GM12878 (cell line): ENCODE data around the gene DNAH5. TPM values are rescaled to one million over a fixed set of nuclear protein-coding genes. Genes with fewer than 3 reads are reported as not detected.

ENCODE experiments used
- ATAC-seq: fragments of 200-7000 bp; cut with Tn5 transposase; 3 replicates; pipeline ENCODE4 v1.9.1; 2020; ENCODE audit warnings: mild to moderate bottlenecking, moderate library complexity
- BruUV-seq: library from RNA; stranded (reverse); fragments of 400-500 nt; replicated peaks from 2 replicates; lab custom pipeline; 2021; lab: Mats Ljungman, UMichigan
- CTCF ChIA-PET: fragments of 300-600 bp; sonication (Branson Sonifier 250); formaldehyde crosslinking; extraction: SDS; loops from one replicate; lab custom pipeline; 2021; ENCODE audit warnings: inconsistent platforms; lab: Yijun Ruan, JAX
- POLR2A ChIA-PET: fragments of 350-600 bp; formaldehyde crosslinking; extraction: SDS; loops from one replicate; lab custom pipeline; 2021; ENCODE audit warnings: inconsistent platforms; lab: Charles Lee
- RAD21 ChIA-PET: fragments of 300-600 bp; sonication (Branson Sonifier 250); formaldehyde crosslinking; loops from one replicate; lab custom pipeline; 2023; ENCODE audit warnings: antibody characterized with exemption; ENCODE audit not compliant: unreplicated experiment; lab: Charles Lee
- SMC1A ChIA-PET: fragments of 300-600 bp; sonication (Branson Sonifier 250); formaldehyde crosslinking; loops from one replicate; lab custom pipeline; 2023; ENCODE audit not compliant: unreplicated experiment, uncharacterized antibody; lab: Charles Lee
- DNase-seq: peaks from one replicate; pipeline ENCODE4 v3.0.0-alpha.2; 2011; ENCODE audit warnings: low read depth, low spot score
- FAIRE-seq: peaks from 3 replicates; lab custom pipeline; 2011; peaks lifted over from hg19 to GRCh38; lab: Jason Lieb, UNC
- H2AFZ ChIP-seq: 2 replicates; pipeline ENCODE4 v1.6.0; 2011; ENCODE audit warnings: low read depth, low read length, control low read depth; ENCODE audit not compliant: control insufficient read depth
- H3K27ac ChIP-seq: 2 replicates; pipeline ENCODE4 v1.5.1; 2011; ENCODE audit warnings: control low read depth; ENCODE audit not compliant: control insufficient read depth, insufficient read depth
- H3K27me3 ChIP-seq, 2 experiments: replicated peaks in 1 of 2; 2 replicates each; pipeline versions ENCODE4 v1.6.0 to v1.6.1; 2011; ENCODE audit warnings: low read length in 1 of 2; ENCODE audit not compliant: control insufficient read depth in 2 of 2, insufficient read depth in 2 of 2
- H3K36me3 ChIP-seq, 2 experiments: 2 replicates each; pipeline ENCODE4 v1.5.1; 2011; ENCODE audit warnings: low read length in 1 of 2; ENCODE audit not compliant: control insufficient read depth in 2 of 2, insufficient read depth in 2 of 2
- H3K4me1 ChIP-seq: 2 replicates; pipeline ENCODE4 v1.6.1; 2011; ENCODE audit warnings: mild to moderate bottlenecking, low read length, moderate library complexity, mixed read lengths; ENCODE audit not compliant: control insufficient read depth, insufficient read depth
- H3K4me2 ChIP-seq: 2 replicates; pipeline ENCODE4 v1.6.0; 2011; ENCODE audit warnings: control low read depth; ENCODE audit not compliant: control insufficient read depth, insufficient read depth
- H3K4me3 ChIP-seq: fragments of 200-600 bp; sonication (generic); 2 replicates; pipeline ENCODE4 v1.5.1; 2016
- H3K79me2 ChIP-seq: 2 replicates; pipeline ENCODE4 v1.6.0; 2011; ENCODE audit warnings: low read length; ENCODE audit not compliant: control insufficient read depth, insufficient read depth
- H3K9ac ChIP-seq: 2 replicates; pipeline ENCODE4 v1.8.0; 2011; ENCODE audit warnings: low read length, control low read depth, mixed read lengths; ENCODE audit not compliant: control insufficient read depth, insufficient read depth
- H3K9me3 ChIP-seq: replicated peaks from 3 replicates; pipeline ENCODE4 v1.5.1; 2011; ENCODE audit warnings: mild to moderate bottlenecking, low read length; ENCODE audit not compliant: control insufficient read depth, insufficient read depth
- H4K20me1 ChIP-seq: 2 replicates; pipeline ENCODE4 v1.6.0; 2011; ENCODE audit not compliant: control insufficient read depth, insufficient read depth
- ATF7 ChIP-seq: fragments of 450-650 bp; IDR thresholded peaks from 2 replicates; pipeline ENCODE4 v1.6.1; 2016; ENCODE audit warnings: low read depth, mild to moderate bottlenecking
- CHD4 ChIP-seq: fragments of 200-600 bp; sonication (generic); IDR thresholded peaks from 2 replicates; pipeline ENCODE4 v1.6.1; 2016; ENCODE audit warnings: mild to moderate bottlenecking
- EP300 ChIP-seq, 2 experiments: fragments of 150-350 bp in 1 of 2; IDR thresholded peaks; 2 replicates each; pipeline ENCODE4 v1.6.1; 2011 to 2012; ENCODE audit warnings: low read depth in 2 of 2, low read length in 2 of 2, borderline replicate concordance in 1 of 2, improper control_type of control experiment in 1 of 2, inconsistent platforms in 1 of 2; ENCODE audit not compliant: control insufficient read depth in 1 of 2
- GABPA ChIP-seq: IDR thresholded peaks from 2 replicates; pipeline ENCODE4 v1.6.1; 2014; ENCODE audit warnings: antibody characterized with exemption, low read depth, mild to moderate bottlenecking, inconsistent platforms
- HDAC6 ChIP-seq: fragments of 200-600 bp; sonication (generic); IDR thresholded peaks from one replicate; pipeline ENCODE4 v1.8.0; 2017; ENCODE audit warnings: antibody characterized with exemption; ENCODE audit not compliant: unreplicated experiment
- MEF2A ChIP-seq: IDR thresholded peaks from 2 replicates; pipeline ENCODE4 v1.6.1; 2011; ENCODE audit warnings: low read depth, mild to moderate bottlenecking, low read length, moderate library complexity; ENCODE audit not compliant: insufficient read depth
- MEF2B ChIP-seq: fragments of 450-650 bp; IDR thresholded peaks from 2 replicates; pipeline ENCODE4 v1.6.1; 2018; ENCODE audit warnings: mild to moderate bottlenecking, moderate library complexity; ENCODE audit not compliant: partially characterized antibody, poor library complexity, severe bottlenecking
- PML ChIP-seq: IDR thresholded peaks from 2 replicates; pipeline ENCODE4 v1.6.1; 2012; ENCODE audit warnings: low read length, inconsistent platforms
- POLR2A ChIP-seq: IDR thresholded peaks from 2 replicates; pipeline ENCODE4 v1.6.1; 2011; ENCODE audit warnings: low read depth, mild to moderate bottlenecking, low read length
- RAD51 ChIP-seq: fragments of 450-650 bp; IDR thresholded peaks from 2 replicates; pipeline ENCODE4 v1.6.1; 2016; ENCODE audit warnings: moderate library complexity, mild to moderate bottlenecking, inconsistent platforms
- SIX5 ChIP-seq: IDR thresholded peaks from 2 replicates; pipeline ENCODE4 v1.6.1; 2011; ENCODE audit warnings: mild to moderate bottlenecking, low read depth, low read length, moderate library complexity; ENCODE audit not compliant: severe bottlenecking
- SREBF1 ChIP-seq: IDR thresholded peaks from 2 replicates; pipeline ENCODE4 v1.6.1; 2012; ENCODE audit warnings: mild to moderate bottlenecking, low read length
- SRF ChIP-seq, 2 experiments: IDR thresholded peaks; 2 replicates each; pipeline ENCODE4 v1.6.1; 2011; ENCODE audit warnings: low read depth in 2 of 2, low read length in 2 of 2, mild to moderate bottlenecking in 1 of 2, moderate library complexity in 1 of 2
- ZBTB4 ChIP-seq: fragments of 450-650 bp; formaldehyde crosslinking; IDR thresholded peaks from 2 replicates; pipeline ENCODE4 v1.4.0; 2022; ENCODE audit warnings: mild to moderate bottlenecking, moderate library complexity
- ZNF207 ChIP-seq: fragments of 450-650 bp; IDR thresholded peaks from 2 replicates; pipeline ENCODE4 v1.6.1; 2014; ENCODE audit warnings: antibody characterized with exemption, mild to moderate bottlenecking, borderline replicate concordance
- ZNF622 ChIP-seq: fragments of 450-650 bp; IDR thresholded peaks from 2 replicates; pipeline ENCODE4 v1.6.1; 2017; ENCODE audit warnings: mild to moderate bottlenecking, inconsistent platforms
- WGBS: methylation state at CpG from one replicate; pipeline ENCODE4 v1.1.6; 2016; ENCODE audit warnings: low lambda C conversion rate; ENCODE audit not compliant: insufficient replicate concordance, insufficient coverage; ENCODE audit errors: missing lambda C conversion rate; 5-methylcytosine and 5-hydroxymethylcytosine counted together
- in situ Hi-C: fragments of 300-500 bp; cut with MboI; formaldehyde crosslinking; loops from 9 replicates; pipeline ENCODE4 v1.14.3; 2018; ENCODE audit warnings: mixed read lengths
- intact Hi-C: fragments of 100-400 bp; cut with micrococcal nuclease; formaldehyde crosslinking; loops from one replicate; pipeline ENCODE4 v1.14.2; 2022; ENCODE audit not compliant: unreplicated experiment
- polyA plus RNA-seq, 11 experiments: library from polyadenylated mRNA; depleted of rRNA in 4 of 11; unstranded in 6 of 11; stranded (reverse) in 5 of 11; fragments of >200 nt; fragmentation: Nextera tagmentation in 4 of 11; fragmentation: Illumina TruSeq in 1 of 11; extraction: Ambion mirVana in 4 of 11; extraction: Trizol in 1 of 11; gene quantifications; 1 replicate in 1 of 11; 2 replicates in 10 of 11; pipeline versions ENCODE4 v1.2.1 to v1.2.3, GENCODE V29; 2011 to 2016; ENCODE audit warnings: inconsistent platforms in 2 of 11, missing spikeins in 2 of 11, low read depth in 1 of 11
- total RNA-seq, 4 experiments: library from RNA; depleted of rRNA in 3 of 4; stranded (reverse); fragments of >200 nt in 3 of 4; fragmentation: Illumina TruSeq in 1 of 4; extraction: Trizol in 1 of 4; gene quantifications; 2 replicates each; pipeline versions ENCODE4 v1.2.1 to v1.2.3, GENCODE V29; 2013 to 2021

The DNAH5 gene
- total and polyA plus RNA-seq, 10 of the 15 experiments (the other 5 are each of a cell fraction or from before 2014, with no cell fraction given), result under 0.01 to 0.30 (median 0.07) TPM; not detected in 7

GRCh38 chr5:13653709-13654108 lies 290.8 kb downstream of the DNAH5 start:
- no peaks in the 10 kb centered on the region for H4K20me1 ChIP-seq
- H3K79me2 ChIP-seq, result no peaks in the 10 kb centered on the region
- intact Hi-C loops, result no loop called here
- H3K9ac ChIP-seq, result no peak overlapping the region
- no peak for ATAC-seq
- in situ Hi-C loops, result no loop called here
- no peak for FAIRE-seq
- no peaks in the 10 kb centered on the region for H3K4me1 ChIP-seq
- ChIA-PET CTCF (interaction anchor here (0.7 to 0.8 kb wide), 3 partner anchors 38 to 1624 kb away, joined by 3 read pairs; no protein-coding TSS in a partner anchor), POLR2A (no interaction called here), SMC1A (interaction anchor here (1.8 kb wide), 1 partner anchor 11 kb away, joined by 4 read pairs; no protein-coding TSS in a partner anchor), RAD21 (no interaction called here)
- H3K4me2 ChIP-seq, result no peak overlapping the region
- no peak overlapping the region for H3K4me3 ChIP-seq
- DNase-seq, result no peak
- H3K36me3 ChIP-seq, result no peaks in the 10 kb centered on the region
- no peak overlapping the region for H2AFZ ChIP-seq
- TF ChIP-seq ZNF622 (no peak), SRF (IDR thresholded peaks at IDR 0.05; ENCODE audit: low read depth in 2 of 2, low read length in 2 of 2) (no peak), RAD51 (no peak), POLR2A (no peak), HDAC6 (no peak)
- H3K9me3 ChIP-seq, result no peaks in the 10 kb centered on the region
- H3K27me3 ChIP-seq, result no peaks in the 10 kb centered on the region
- no peak overlapping the region for H3K27ac ChIP-seq
- WGBS, result 0% methylated on average over 2 of the region's 2 CpGs
- BruUV-seq, result no TSS peak

DNA sequence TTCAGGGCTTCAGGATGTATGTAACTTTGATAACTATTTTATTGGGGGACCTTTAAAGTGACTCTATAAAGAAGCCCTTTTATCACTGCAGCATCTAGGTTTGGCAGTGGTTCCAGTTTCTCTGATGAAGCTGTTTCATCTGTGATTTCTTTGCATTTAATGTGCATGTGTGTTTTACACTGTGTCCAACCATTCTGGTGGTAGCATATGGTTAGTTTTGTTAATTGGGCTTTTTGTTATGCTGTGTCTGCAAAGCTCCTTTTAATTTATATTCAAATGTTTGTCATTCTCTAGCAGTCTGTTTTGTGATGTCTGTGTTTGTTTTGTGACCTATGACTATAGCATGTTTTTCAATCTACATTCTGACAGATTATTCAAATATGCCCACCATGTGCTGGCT lies 294.8 kb downstream of the DNAH5 start:
- H2AFZ ChIP-seq, result no peak overlapping the region
- no peak overlapping the region for H3K4me3 ChIP-seq
- H3K79me2 ChIP-seq, result no peaks in the 10 kb centered on the region
- no peak overlapping the region for H3K4me2 ChIP-seq
- no peaks in the 10 kb centered on the region for H3K9me3 ChIP-seq
- in situ Hi-C loops, result no loop called here
- intact Hi-C loops, result no loop called here
- no peak for FAIRE-seq
- ChIA-PET RAD21 (interaction anchor here (0.9 kb wide), 1 partner anchor 376 kb away, joined by 3 read pairs; no protein-coding TSS in a partner anchor), POLR2A (no interaction called here), CTCF (no interaction called here), SMC1A (interaction anchor here (0.6 kb wide), 1 partner anchor 147 kb away, joined by 3 read pairs; no protein-coding TSS in a partner anchor)
- H3K4me1 ChIP-seq, result no peaks in the 10 kb centered on the region
- H3K27ac ChIP-seq, result no peak overlapping the region
- TF ChIP-seq CHD4 (no peak), MEF2B (no peak), SREBF1 (no peak), PML (no peak), ZBTB4 (CRISPR knock-in tag) (no peak), MEF2A (no peak), EP300 (IDR thresholded peaks at IDR 0.05; ENCODE audit: borderline replicate concordance in 1 of 2, control insufficient read depth in 1 of 2, low read depth in 2 of 2, low read length in 2 of 2) (no peak), GABPA (no peak), SIX5 (no peak), ZNF207 (no peak), ATF7 (no peak)
- BruUV-seq, result no TSS peak
- no peaks in the 10 kb centered on the region for H3K36me3 ChIP-seq
- DNase-seq, result no peak
- no peak overlapping the region for H3K9ac ChIP-seq
- H4K20me1 ChIP-seq, result no peaks in the 10 kb centered on the region
- no peaks in the 10 kb centered on the region for H3K27me3 ChIP-seq
- no peak for ATAC-seq
